Neural progenitor cell (in vitro differentiated cells): ENCODE measurements around the gene KLHL26. TPM values are rescaled to one million over a fixed set of nuclear protein-coding genes. Genes with fewer than 3 reads are reported as not detected.

Experiments used
- DNase-seq: peaks from one replicate; pipeline ENCODE4 v3.0.0-alpha.2; 2016; ENCODE audit warnings: low spot score
- H2AFZ ChIP-seq: fragments of 200-600 bp; sonication (generic); replicated peaks from 2 replicates; pipeline ENCODE4 v1.6.1; 2016; ENCODE audit warnings: antibody characterized with exemption
- H3F3A ChIP-seq: fragments of 200-600 bp; sonication (generic); 2 replicates; pipeline ENCODE4 v1.6.1; 2016; ENCODE audit warnings: antibody characterized with exemption, low read depth
- H3K27ac ChIP-seq: fragments of 200-600 bp; sonication (generic); 2 replicates; pipeline ENCODE4 v1.5.1; 2016; ENCODE audit warnings: mild to moderate bottlenecking
- H3K27me3 ChIP-seq: fragments of 200-600 bp; sonication (generic); 2 replicates; pipeline ENCODE4 v1.6.1; 2016; ENCODE audit warnings: mild to moderate bottlenecking, moderate library complexity
- H3K36me3 ChIP-seq: fragments of 200-600 bp; sonication (generic); 2 replicates; pipeline ENCODE4 v1.5.1; 2016
- H3K4me1 ChIP-seq: fragments of 200-600 bp; sonication (generic); 2 replicates; pipeline ENCODE4 v1.6.1; 2016; ENCODE audit warnings: mixed run types
- H3K4me2 ChIP-seq: fragments of 200-600 bp; sonication (generic); 2 replicates; pipeline ENCODE4 v1.6.1; 2016
- H3K4me3 ChIP-seq: fragments of 200-600 bp; sonication (generic); 2 replicates; pipeline ENCODE4 v1.5.1; 2016
- H3K79me2 ChIP-seq: fragments of 200-600 bp; sonication (generic); 2 replicates; pipeline ENCODE4 v1.6.1; 2016; ENCODE audit warnings: low read depth
- H3K9ac ChIP-seq: fragments of 200-600 bp; sonication (generic); 2 replicates; pipeline ENCODE4 v1.6.1; 2016
- H3K9me3 ChIP-seq: fragments of 200-600 bp; sonication (generic); 2 replicates; pipeline ENCODE4 v1.5.1; 2016; ENCODE audit warnings: low read depth
- H4K20me1 ChIP-seq: fragments of 200-600 bp; sonication (generic); 2 replicates; pipeline ENCODE4 v1.6.1; 2016; ENCODE audit warnings: low read depth
- H3K27ac Mint-ChIP-seq: 3 replicates; pipeline ENCODE4 v1.8.0; 2021; ENCODE audit warnings: mixed read lengths
- H3K27me3 Mint-ChIP-seq: 2 replicates; pipeline ENCODE4 v1.8.0; 2022; ENCODE audit warnings: low read depth, mild to moderate bottlenecking, inconsistent platforms, moderate library complexity, mixed read lengths; ENCODE audit not compliant: insufficient read depth
- H3K36me3 Mint-ChIP-seq: 3 replicates; pipeline ENCODE4 v1.8.0; 2021; ENCODE audit warnings: mixed read lengths
- H3K4me1 Mint-ChIP-seq: 3 replicates; pipeline ENCODE4 v1.8.0; 2021; ENCODE audit warnings: mixed read lengths
- H3K4me3 Mint-ChIP-seq: 3 replicates; pipeline ENCODE4 v1.8.0; 2021; ENCODE audit warnings: mild to moderate bottlenecking, moderate library complexity, mixed read lengths
- H3K9me3 Mint-ChIP-seq: 3 replicates; pipeline ENCODE4 v1.8.0; 2020; ENCODE audit warnings: mixed read lengths
- EZH2 ChIP-seq: fragments of 200-600 bp; sonication (generic); IDR thresholded peaks from 2 replicates; pipeline ENCODE4 v1.6.1; 2017; ENCODE audit warnings: antibody characterized with exemption, mild to moderate bottlenecking, moderate library complexity
- EZH2phosphoT487 ChIP-seq: fragments of 200-600 bp; sonication (generic); IDR thresholded peaks from 2 replicates; pipeline ENCODE4 v1.6.1; 2017; ENCODE audit warnings: antibody characterized with exemption
- total RNA-seq: library from RNA; depleted of rRNA; stranded (reverse); fragments of >200 nt; gene quantifications from 2 replicates; pipeline ENCODE4 v1.2.3, GENCODE V29; 2015; ENCODE audit warnings: low replicate concordance
- TF ChIP-seq, protein P1 (sequence below): fragments of 200-600 bp; sonication (generic); IDR thresholded peaks from 2 replicates; pipeline ENCODE4 v1.5.1; 2017; ENCODE audit warnings: antibody characterized with exemption, mild to moderate bottlenecking

The KLHL26 gene
- total RNA-seq, 1 donor from 2014 or later = 5.8 TPM

DNA sequence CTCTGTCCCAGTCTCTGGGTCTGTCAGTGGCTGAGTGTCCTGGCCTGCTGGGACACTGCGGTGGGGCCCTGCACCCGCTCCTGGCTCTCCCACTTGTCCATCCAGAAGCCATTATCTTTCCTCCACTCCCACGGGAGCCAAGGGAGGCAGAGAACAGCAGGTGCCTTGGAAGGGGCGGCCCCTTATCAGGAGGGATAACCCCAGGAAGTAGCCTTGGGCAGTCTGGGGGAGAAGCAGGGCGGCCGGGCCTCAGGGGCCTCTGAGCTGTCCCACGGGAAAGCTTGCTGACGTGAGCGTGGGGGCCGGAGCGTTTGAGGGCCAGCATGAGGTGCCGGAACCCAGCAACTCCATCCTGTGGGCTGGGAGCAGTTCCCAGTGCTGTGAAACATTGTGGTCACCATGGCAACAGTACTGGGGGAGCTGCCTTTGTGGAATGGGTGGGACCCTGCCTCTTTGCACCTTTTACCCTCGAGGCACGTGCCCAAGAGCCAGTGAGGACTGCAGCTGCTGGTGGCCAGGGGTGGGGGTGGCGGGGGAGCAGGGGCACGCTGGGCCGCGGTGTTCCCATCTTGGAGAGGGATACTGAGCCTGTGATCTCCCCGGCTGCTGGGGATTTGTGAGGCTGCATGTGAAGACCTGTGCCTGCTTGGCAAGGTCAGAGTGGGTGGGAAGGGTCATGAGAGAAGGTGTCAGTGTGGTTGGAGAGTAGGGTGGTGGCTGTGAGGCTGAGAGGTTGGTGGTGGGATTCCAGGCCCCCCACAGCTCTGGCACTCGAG, 20.9 kb downstream of the KLHL26 start:
- Histone ChIP-seq H2AFZ (no peak overlapping the region), H4K20me1 (peaks cover 78% of the 10 kb centered on the region), H3K27me3 (no peaks in the 10 kb centered on the region), H3K9me3 (no peaks in the 10 kb centered on the region), H3K36me3 (no peaks in the 10 kb centered on the region), H3K4me1 (peaks cover 11% of the 10 kb centered on the region), H3K27ac (no peak overlapping the region), H3K79me2 (no peaks in the 10 kb centered on the region), H3K9ac (peak overlapping the region; percentile 29), H3K4me2 (peak overlapping the region; percentile 8), H3K4me3 (no peak overlapping the region), H3F3A (no peaks in the 10 kb centered on the region)
- H3K27me3 Mint-ChIP-seq = peaks cover 2% of the 10 kb centered on the region
- H3K27ac Mint-ChIP-seq = no peak overlapping the region
- peaks cover 45% of the 10 kb centered on the region for H3K4me1 Mint-ChIP-seq
- TF ChIP-seq EZH2 = no peak
- TF ChIP-seq, protein P1, sequence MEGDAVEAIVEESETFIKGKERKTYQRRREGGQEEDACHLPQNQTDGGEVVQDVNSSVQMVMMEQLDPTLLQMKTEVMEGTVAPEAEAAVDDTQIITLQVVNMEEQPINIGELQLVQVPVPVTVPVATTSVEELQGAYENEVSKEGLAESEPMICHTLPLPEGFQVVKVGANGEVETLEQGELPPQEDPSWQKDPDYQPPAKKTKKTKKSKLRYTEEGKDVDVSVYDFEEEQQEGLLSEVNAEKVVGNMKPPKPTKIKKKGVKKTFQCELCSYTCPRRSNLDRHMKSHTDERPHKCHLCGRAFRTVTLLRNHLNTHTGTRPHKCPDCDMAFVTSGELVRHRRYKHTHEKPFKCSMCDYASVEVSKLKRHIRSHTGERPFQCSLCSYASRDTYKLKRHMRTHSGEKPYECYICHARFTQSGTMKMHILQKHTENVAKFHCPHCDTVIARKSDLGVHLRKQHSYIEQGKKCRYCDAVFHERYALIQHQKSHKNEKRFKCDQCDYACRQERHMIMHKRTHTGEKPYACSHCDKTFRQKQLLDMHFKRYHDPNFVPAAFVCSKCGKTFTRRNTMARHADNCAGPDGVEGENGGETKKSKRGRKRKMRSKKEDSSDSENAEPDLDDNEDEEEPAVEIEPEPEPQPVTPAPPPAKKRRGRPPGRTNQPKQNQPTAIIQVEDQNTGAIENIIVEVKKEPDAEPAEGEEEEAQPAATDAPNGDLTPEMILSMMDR = no peak
- TF ChIP-seq EZH2phosphoT487 = no peak
- no peaks in the 10 kb centered on the region for H3K9me3 Mint-ChIP-seq
- peak; percentile 74 for DNase-seq
- H3K36me3 Mint-ChIP-seq = peaks cover 7% of the 10 kb centered on the region
- no peak overlapping the region for H3K4me3 Mint-ChIP-seq

DNA sequence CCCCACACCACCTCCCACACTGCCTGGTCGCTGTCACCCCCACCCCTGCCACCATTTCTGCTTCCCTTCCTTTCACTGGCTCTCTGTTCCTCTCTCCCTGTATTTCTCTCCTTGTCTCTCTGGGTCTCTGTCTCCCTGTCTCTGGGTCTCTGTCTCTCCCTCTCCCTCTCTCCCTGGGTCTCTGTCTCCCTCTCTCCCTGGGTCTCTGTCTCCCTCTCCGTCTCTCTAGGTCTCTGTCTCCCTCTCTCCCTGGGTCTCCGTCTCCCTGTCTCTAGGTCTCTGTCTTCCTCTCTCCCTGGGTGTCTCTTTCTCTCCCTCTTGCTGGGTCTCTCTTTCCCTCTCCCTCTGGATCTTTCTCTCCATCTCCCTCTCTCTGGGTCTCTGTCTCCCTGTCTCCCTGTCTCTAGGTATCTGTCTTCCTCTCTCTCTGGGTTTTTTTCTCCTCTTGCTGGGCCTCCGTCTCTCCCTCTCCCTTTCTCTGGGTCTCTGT, 21.6 kb downstream of the KLHL26 start:
- H3K4me3 Mint-ChIP-seq = no peak overlapping the region
- TF ChIP-seq, protein P1 = no peak
- TF ChIP-seq EZH2phosphoT487 (no peak), EZH2 (no peak)
- Histone ChIP-seq H3K27ac (no peak overlapping the region), H3K79me2 (no peaks in the 10 kb centered on the region), H3K9ac (no peak overlapping the region), H3K36me3 (no peaks in the 10 kb centered on the region), H3K9me3 (no peaks in the 10 kb centered on the region), H2AFZ (no peak overlapping the region), H4K20me1 (peaks cover 81% of the 10 kb centered on the region), H3K4me1 (peaks cover 16% of the 10 kb centered on the region), H3F3A (no peaks in the 10 kb centered on the region), H3K27me3 (no peaks in the 10 kb centered on the region), H3K4me3 (no peak overlapping the region), H3K4me2 (no peak overlapping the region)
- peaks cover 49% of the 10 kb centered on the region for H3K4me1 Mint-ChIP-seq
- peaks cover 2% of the 10 kb centered on the region for H3K27me3 Mint-ChIP-seq
- H3K36me3 Mint-ChIP-seq = peaks cover 7% of the 10 kb centered on the region
- H3K27ac Mint-ChIP-seq = no peak overlapping the region
- DNase-seq = no peak
- no peaks in the 10 kb centered on the region for H3K9me3 Mint-ChIP-seq

DNA sequence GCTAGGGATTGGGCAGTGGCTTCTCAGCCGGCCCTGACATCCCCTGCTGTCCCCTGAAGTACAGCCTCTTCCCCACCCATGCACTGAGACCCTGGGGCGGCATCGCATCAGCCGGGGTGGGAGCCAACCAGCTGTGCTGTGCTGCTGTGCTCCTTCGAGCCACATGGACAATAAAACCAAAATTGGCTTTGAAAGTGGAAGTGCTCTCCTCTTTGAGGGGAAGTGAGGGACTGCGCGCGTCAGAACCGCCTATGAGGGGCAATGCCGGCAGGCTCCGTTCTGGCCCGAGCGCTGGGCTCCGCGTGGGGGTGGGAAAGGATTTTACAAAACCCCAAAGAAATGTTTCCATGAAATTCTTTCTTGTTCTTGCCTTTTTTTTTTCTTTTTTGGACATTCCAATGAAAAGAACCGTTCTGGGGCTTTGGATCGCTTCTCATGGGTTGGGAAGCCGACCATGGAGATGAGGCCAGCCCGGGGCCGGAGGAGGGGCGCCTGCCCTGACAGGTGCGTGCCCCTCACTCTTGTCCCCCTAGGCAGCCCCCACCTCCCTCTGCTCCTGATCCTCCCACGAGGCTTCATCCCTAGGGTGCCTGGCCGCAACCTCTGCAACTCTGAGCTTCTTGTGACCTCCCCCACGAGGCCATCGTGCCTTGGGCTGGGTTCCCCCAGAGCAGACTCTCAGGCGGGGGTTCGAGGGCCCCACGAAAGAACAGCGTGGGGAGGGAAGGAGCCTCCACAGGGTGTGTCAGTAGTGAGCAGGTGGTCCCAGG, 22.6 kb downstream of the KLHL26 start:
- no peak overlapping the region for H3K27ac Mint-ChIP-seq

More for the DNA sequence above, 22.6 kb downstream of the KLHL26 start:
- Histone ChIP-seq H3F3A (no peaks in the 10 kb centered on the region), H3K79me2 (no peaks in the 10 kb centered on the region), H4K20me1 (peaks cover 83% of the 10 kb centered on the region), H3K4me1 (peaks cover 16% of the 10 kb centered on the region), H2AFZ (no peak overlapping the region), H3K4me3 (no peak overlapping the region), H3K27ac (no peak overlapping the region), H3K27me3 (no peaks in the 10 kb centered on the region), H3K9me3 (no peaks in the 10 kb centered on the region), H3K36me3 (no peaks in the 10 kb centered on the region), H3K9ac (no peak overlapping the region), H3K4me2 (no peak overlapping the region)
- peaks cover 2% of the 10 kb centered on the region for H3K27me3 Mint-ChIP-seq
- H3K36me3 Mint-ChIP-seq = peaks cover 4% of the 10 kb centered on the region
- DNase-seq = no peak
- no peak overlapping the region for H3K4me3 Mint-ChIP-seq
- TF ChIP-seq, protein P1 = no peak
- TF ChIP-seq EZH2 (no peak), EZH2phosphoT487 (no peak)
- H3K9me3 Mint-ChIP-seq = no peaks in the 10 kb centered on the region
- peaks cover 49% of the 10 kb centered on the region for H3K4me1 Mint-ChIP-seq
